Nephron progenitor cell (in vitro differentiated cells): ENCODE results near the gene ZNF547.

Source experiments
- DNase-seq: peaks from one replicate; pipeline ENCODE4 v3.0.0; 2021
- H3K27ac Mint-ChIP-seq: 2 replicates; pipeline ENCODE4 v1.8.0; 2021; ENCODE audit warnings: mild to moderate bottlenecking, moderate library complexity, mixed read lengths
- H3K27me3 Mint-ChIP-seq: 2 replicates; pipeline ENCODE4 v1.8.0; 2021; ENCODE audit warnings: mild to moderate bottlenecking, low read depth, mixed read lengths; ENCODE audit not compliant: poor library complexity
- H3K36me3 Mint-ChIP-seq: 2 replicates; pipeline ENCODE4 v1.8.0; 2021; ENCODE audit warnings: low read depth, mixed read lengths
- H3K4me1 Mint-ChIP-seq: 2 replicates; pipeline ENCODE4 v1.8.0; 2021; ENCODE audit warnings: mixed read lengths
- H3K4me3 Mint-ChIP-seq: 2 replicates; pipeline ENCODE4 v1.8.0; 2021; ENCODE audit warnings: mild to moderate bottlenecking, moderate library complexity, mixed read lengths
- H3K9me3 Mint-ChIP-seq: 2 replicates; pipeline ENCODE4 v1.8.0; 2021; ENCODE audit warnings: mild to moderate bottlenecking, moderate library complexity, mixed read lengths
- CTCF ChIP-seq: fragments of 200-600 bp; sonication (generic); IDR thresholded peaks from 2 replicates; pipeline ENCODE4 v1.5.0; 2021; ENCODE audit warnings: antibody characterized with exemption

The ZNF547 gene

GRCh38 chr19:57362997-57363687 is at the start of gene ZNF547, which contains the start of gene TRAPPC2B:
Gene ZNF547 (plus strand): TSS chr19:57363551. CDS start chr19:57368556, 5,005 bp downstream.
Gene TRAPPC2B (plus strand): TSS chr19:57363551. CDS start chr19:57364834, 1,283 bp downstream.
- TF ChIP-seq CTCF: no peak
- Mint-ChIP-seq H3K27me3 (peaks cover 2% of the 10 kb centered on the region), H3K9me3 (peaks cover 9% of the 10 kb centered on the region), H3K4me3 (peak within 1 kb of the TSS; percentile 98), H3K27ac (peak within 1 kb of the TSS; percentile 99), H3K4me1 (peaks cover 19% of the 10 kb centered on the region), H3K36me3 (peaks cover 45% of the 10 kb centered on the region)
- peak; percentile 97 for DNase-seq

GRCh38 chr19:57314146-57314545 is 49.2 kb upstream of the ZNF547 start:
- Mint-ChIP-seq H3K4me1 (no peaks in the 10 kb centered on the region), H3K27me3 (peaks cover 78% of the 10 kb centered on the region), H3K9me3 (peaks cover 5% of the 10 kb centered on the region), H3K4me3 (no peak overlapping the region), H3K36me3 (peaks cover 4% of the 10 kb centered on the region), H3K27ac (no peak overlapping the region)
- no peak for TF ChIP-seq CTCF
- DNase-seq: no peak

- TF ChIP-seq CTCF: no peak
- H3K27me3 Mint-ChIP-seq: peaks cover 56% of the 10 kb centered on the region
- peaks cover 27% of the 10 kb centered on the region for H3K4me1 Mint-ChIP-seq
- H3K9me3 Mint-ChIP-seq: no peaks in the 10 kb centered on the region
- H3K27ac Mint-ChIP-seq: no peak overlapping the region
- peaks cover under 1% of the 10 kb centered on the region for H3K36me3 Mint-ChIP-seq
- H3K4me3 Mint-ChIP-seq: no peak overlapping the region
- no peak for DNase-seq
Measured at GRCh38 chr19:57317503-57317902, 45.8 kb upstream of the ZNF547 start.

- TF ChIP-seq CTCF: no peak
- DNase-seq: no peak
- H3K9me3 Mint-ChIP-seq: no peaks in the 10 kb centered on the region
- peaks cover 33% of the 10 kb centered on the region for H3K27me3 Mint-ChIP-seq
- H3K4me3 Mint-ChIP-seq: peak overlapping the region; percentile 93
- H3K4me1 Mint-ChIP-seq: peaks cover 33% of the 10 kb centered on the region
- peaks cover 20% of the 10 kb centered on the region for H3K36me3 Mint-ChIP-seq
- peak overlapping the region; percentile 97 for H3K27ac Mint-ChIP-seq
Measured at GRCh38 chr19:57319869-57320179, 43.5 kb upstream of the ZNF547 start.

- H3K27ac Mint-ChIP-seq: peak within 1 kb of the TSS; percentile 97
- no peak for TF ChIP-seq CTCF
- H3K4me3 Mint-ChIP-seq: peak within 1 kb of the TSS; percentile 93
- no peaks in the 10 kb centered on the region for H3K9me3 Mint-ChIP-seq
- peaks cover 27% of the 10 kb centered on the region for H3K27me3 Mint-ChIP-seq
- H3K4me1 Mint-ChIP-seq: peaks cover 33% of the 10 kb centered on the region
- H3K36me3 Mint-ChIP-seq: peaks cover 26% of the 10 kb centered on the region
- DNase-seq: peak; percentile 95
Measured at GRCh38 chr19:57320180-57321084, 42.9 kb upstream of the ZNF547 start, which contains the start of gene ZNF543. Gene ZNF543 (plus strand): TSS chr19:57320472. CDS start chr19:57320854, 382 bp downstream.
